22Rv1 (cell line): ENCODE results near the gene MOB3C.

Experiments
- CTCF ChIP-seq: fragments of 450-650 bp; IDR thresholded peaks from 2 replicates; pipeline ENCODE4 v1.5.1; 2017; ENCODE audit warnings: mild to moderate bottlenecking
- ZFX ChIP-seq: fragments of 450-650 bp; IDR thresholded peaks from 2 replicates; pipeline ENCODE4 v1.6.1; 2017; ENCODE audit warnings: antibody characterized with exemption, borderline replicate concordance

- TF ChIP-seq CTCF (no peak), ZFX (no peak)
Measured at GRCh38 chr1:46587069-46587468, 29.5 kb downstream of the MOB3C start.
